Measurements from ENCODE around the gene ANKS1B.

GRCh38 chr12:98735821-98736220, 1248.9 kb downstream of the ANKS1B start:
- TF ChIP-seq CTCF (IDR thresholded peaks at IDR 0.05) (no peak), POLR2A (IDR thresholded peaks at IDR 0.05) (no peak)
